Nephron (organoid): ENCODE results near the gene ZNF335.
"Not testable (repeated sequence)": the region's sequence is repeated elsewhere in the genome, so short reads cannot be mapped to it uniquely, and the experiment has no call there.

Experiments
- H3K27ac Mint-ChIP-seq, 3 experiments: 2 replicates each; pipeline ENCODE4 v1.8.0; 2020; ENCODE audit warnings: mixed read lengths in 3 of 3, mild to moderate bottlenecking in 2 of 3, moderate library complexity in 1 of 3
- H3K27me3 Mint-ChIP-seq: 2 replicates; pipeline ENCODE4 v1.8.0; 2021; ENCODE audit warnings: low read depth, mild to moderate bottlenecking, moderate library complexity, mixed read lengths
- H3K36me3 Mint-ChIP-seq: 2 replicates; pipeline ENCODE4 v1.8.0; 2020; ENCODE audit warnings: low read depth, mixed read lengths
- H3K4me1 Mint-ChIP-seq: 2 replicates; pipeline ENCODE4 v1.8.0; 2020; ENCODE audit warnings: mixed read lengths
- H3K4me3 Mint-ChIP-seq, 3 experiments: 2 replicates each; pipeline ENCODE4 v1.8.0; 2020; ENCODE audit warnings: mild to moderate bottlenecking in 3 of 3, mixed read lengths in 3 of 3, moderate library complexity in 2 of 3
- H3K9me3 Mint-ChIP-seq: 2 replicates; pipeline ENCODE4 v1.8.0; 2020; ENCODE audit warnings: mixed read lengths
- TF ChIP-seq, protein P1 (sequence below), 3 experiments: fragments of 200-600 bp; sonication (generic); IDR thresholded peaks; one replicate each; pipeline ENCODE4 v1.5.0; 2021; ENCODE audit warnings: antibody characterized with exemption in 3 of 3; ENCODE audit not compliant: unreplicated experiment in 3 of 3

Gene ZNF335

DNA sequence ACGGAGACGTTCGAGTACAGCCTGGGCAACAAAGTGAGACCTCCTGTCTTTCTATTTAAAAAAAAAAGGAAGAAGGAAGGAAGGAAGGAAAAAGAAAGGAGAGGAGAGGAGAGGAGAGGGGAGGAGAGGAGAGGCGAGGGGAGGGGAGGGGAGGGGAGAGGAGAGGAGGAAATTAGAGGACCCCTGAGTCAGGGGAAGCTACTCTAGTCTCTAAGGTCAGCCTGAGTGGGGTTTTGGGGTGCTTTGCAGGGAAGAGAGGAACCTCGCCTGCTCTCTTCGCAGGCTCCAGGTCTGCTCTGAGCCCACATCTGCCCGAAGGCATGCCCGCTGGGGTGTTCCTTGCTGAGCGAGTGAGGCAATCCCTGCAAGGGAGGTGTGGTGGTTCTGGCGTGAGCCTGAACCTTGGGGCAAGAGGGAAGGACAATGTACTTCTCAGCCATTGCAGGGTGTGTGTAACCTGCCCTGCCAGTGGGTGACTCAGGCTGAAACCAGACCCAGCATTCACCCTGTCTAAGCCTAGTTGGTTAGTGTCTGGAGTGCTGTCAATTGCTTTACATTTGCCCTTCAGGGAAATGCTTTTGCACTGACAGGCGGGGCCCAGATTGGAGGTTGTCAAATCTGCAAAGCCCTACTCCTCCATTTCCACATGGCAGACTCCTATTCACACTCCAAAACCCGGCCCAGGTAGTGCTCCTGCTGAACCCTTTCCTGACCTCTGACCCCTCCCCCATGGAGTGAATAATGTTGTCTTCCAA, 21.4 kb upstream of the ZNF335 start:
- Mint-ChIP-seq H3K27me3 (peaks cover 15% of the 10 kb centered on the region), H3K9me3 (no peaks in the 10 kb centered on the region), H3K4me3 (no peak overlapping the region), H3K4me1 (no peaks in the 10 kb centered on the region), H3K27ac (no peak overlapping the region), H3K36me3 (no peaks in the 10 kb centered on the region)
- TF ChIP-seq, protein P1, sequence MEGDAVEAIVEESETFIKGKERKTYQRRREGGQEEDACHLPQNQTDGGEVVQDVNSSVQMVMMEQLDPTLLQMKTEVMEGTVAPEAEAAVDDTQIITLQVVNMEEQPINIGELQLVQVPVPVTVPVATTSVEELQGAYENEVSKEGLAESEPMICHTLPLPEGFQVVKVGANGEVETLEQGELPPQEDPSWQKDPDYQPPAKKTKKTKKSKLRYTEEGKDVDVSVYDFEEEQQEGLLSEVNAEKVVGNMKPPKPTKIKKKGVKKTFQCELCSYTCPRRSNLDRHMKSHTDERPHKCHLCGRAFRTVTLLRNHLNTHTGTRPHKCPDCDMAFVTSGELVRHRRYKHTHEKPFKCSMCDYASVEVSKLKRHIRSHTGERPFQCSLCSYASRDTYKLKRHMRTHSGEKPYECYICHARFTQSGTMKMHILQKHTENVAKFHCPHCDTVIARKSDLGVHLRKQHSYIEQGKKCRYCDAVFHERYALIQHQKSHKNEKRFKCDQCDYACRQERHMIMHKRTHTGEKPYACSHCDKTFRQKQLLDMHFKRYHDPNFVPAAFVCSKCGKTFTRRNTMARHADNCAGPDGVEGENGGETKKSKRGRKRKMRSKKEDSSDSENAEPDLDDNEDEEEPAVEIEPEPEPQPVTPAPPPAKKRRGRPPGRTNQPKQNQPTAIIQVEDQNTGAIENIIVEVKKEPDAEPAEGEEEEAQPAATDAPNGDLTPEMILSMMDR (IDR thresholded peaks at IDR 0.05; ENCODE audit: unreplicated experiment in 3 of 3), result no peak

DNA sequence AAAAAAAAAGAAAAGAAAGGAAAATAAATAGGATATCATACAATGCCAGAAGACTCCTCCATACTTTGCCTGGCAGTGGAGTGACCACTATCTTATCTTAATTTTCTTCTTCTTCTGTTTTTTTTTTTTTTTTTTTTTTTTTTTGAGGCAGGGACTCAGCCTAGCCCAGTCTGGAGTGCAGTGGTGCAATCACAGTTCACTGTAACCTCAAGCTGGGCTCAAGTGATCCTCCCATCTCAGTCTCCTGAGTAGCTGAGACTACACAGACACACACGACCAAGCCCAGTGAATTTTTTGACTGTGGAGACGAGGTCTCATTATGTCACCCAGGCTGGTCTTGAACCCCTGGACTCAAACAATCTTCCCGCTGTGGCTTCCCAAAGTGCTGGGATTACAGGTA, 19.6 kb upstream of the ZNF335 start:
- no peak overlapping the region for H3K27ac Mint-ChIP-seq
- no peaks in the 10 kb centered on the region for H3K4me1 Mint-ChIP-seq
- peaks cover 17% of the 10 kb centered on the region for H3K27me3 Mint-ChIP-seq
- H3K4me3 Mint-ChIP-seq, result no peak overlapping the region
- TF ChIP-seq, protein P1 (IDR thresholded peaks at IDR 0.05; ENCODE audit: unreplicated experiment in 3 of 3), result no peak
- H3K36me3 Mint-ChIP-seq, result no peaks in the 10 kb centered on the region
- H3K9me3 Mint-ChIP-seq, result no peaks in the 10 kb centered on the region

DNA sequence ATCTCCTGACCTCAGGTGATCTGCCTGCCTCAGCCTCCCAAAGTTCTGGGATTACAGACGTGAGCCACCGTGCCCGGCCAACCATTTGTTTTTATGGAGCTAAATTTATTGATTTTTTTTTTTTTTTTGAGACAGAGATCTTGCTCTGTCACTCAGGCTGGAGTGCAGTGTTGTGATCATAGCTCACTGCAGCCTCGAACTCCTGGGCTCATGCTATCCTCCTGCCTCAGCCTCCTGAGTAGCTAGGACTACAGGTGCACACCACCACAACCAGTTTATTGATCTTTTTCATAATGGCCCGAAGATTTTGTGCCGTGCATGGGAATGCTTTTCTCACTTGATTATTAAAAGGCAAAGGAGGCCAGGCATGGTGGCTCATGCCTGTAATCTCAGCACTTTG, 16.8 kb upstream of the ZNF335 start:
- H3K27me3 Mint-ChIP-seq, result peaks cover 24% of the 10 kb centered on the region
- not testable (repeated sequence) for H3K4me3 Mint-ChIP-seq, H3K4me1 Mint-ChIP-seq, H3K36me3 Mint-ChIP-seq, H3K27ac Mint-ChIP-seq, H3K9me3 Mint-ChIP-seq

DNA sequence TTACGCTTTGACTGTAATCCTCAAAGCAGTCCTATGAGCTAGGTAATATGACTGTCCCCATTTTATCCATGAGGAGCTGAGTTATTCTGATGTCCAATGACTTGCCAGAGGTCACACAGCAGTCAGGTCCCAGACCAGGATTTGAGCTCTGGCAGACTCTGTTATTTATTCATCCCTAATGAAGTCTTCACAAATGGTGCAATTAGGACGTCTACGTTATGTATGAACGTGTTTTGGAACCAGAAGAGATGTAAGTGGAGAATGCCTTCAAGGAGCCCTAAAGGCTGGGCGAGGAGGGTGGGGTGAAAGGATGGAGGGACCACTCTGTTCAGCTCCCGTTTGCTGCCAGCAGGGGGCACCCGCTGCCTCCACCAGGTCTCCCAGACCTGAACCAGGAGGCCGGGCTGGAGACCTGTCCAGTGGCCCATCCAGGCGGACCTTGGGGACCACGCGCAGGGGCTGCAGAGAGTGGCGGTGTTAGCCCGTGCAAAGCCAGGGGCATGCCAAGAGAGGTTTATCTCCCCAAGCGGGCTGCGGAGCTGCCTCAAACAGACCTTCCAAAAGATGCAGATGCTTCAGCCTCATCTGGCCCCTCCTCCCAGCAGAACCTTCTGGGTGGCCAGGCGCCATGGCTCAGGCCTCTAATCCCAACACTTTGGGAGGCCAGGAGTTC, 15.2 kb upstream of the ZNF335 start:
- TF ChIP-seq, protein P1 (IDR thresholded peaks at IDR 0.05; ENCODE audit: unreplicated experiment in 3 of 3), result peak; percentile 70 to 83 (median 77)

DNA sequence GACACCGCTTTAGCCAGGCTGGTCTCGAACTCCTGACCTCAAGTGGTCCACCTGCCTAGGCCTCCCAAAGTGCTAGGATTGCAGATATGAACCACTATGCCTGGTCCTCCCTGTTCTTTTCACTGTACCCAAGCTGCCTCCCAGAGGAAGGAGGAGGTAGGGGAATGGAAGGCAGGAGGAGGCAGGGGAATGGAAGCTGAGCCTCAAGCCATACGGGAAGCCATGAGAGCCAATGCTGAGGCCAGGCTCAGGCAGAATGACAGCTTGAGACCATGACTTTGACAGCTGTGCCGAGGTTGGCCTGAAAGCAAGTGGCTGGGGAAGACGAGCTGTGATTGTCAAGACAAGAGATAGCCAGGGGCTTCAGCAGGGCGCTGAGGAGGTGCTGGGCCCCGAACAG, 13.6 kb upstream of the ZNF335 start:
- Mint-ChIP-seq H3K4me3 (no peak overlapping the region), H3K4me1 (no peaks in the 10 kb centered on the region), H3K27me3 (peaks cover 19% of the 10 kb centered on the region), H3K36me3 (no peaks in the 10 kb centered on the region), H3K9me3 (no peaks in the 10 kb centered on the region), H3K27ac (no peak overlapping the region)
- TF ChIP-seq, protein P1 (IDR thresholded peaks at IDR 0.05; ENCODE audit: unreplicated experiment in 3 of 3), result no peak

More for the DNA sequence above, 15.2 kb upstream of the ZNF335 start:
- Mint-ChIP-seq H3K4me3 (no peak overlapping the region), H3K27ac (no peak overlapping the region), H3K36me3 (no peaks in the 10 kb centered on the region), H3K4me1 (no peaks in the 10 kb centered on the region), H3K9me3 (no peaks in the 10 kb centered on the region), H3K27me3 (peaks cover 19% of the 10 kb centered on the region)

DNA sequence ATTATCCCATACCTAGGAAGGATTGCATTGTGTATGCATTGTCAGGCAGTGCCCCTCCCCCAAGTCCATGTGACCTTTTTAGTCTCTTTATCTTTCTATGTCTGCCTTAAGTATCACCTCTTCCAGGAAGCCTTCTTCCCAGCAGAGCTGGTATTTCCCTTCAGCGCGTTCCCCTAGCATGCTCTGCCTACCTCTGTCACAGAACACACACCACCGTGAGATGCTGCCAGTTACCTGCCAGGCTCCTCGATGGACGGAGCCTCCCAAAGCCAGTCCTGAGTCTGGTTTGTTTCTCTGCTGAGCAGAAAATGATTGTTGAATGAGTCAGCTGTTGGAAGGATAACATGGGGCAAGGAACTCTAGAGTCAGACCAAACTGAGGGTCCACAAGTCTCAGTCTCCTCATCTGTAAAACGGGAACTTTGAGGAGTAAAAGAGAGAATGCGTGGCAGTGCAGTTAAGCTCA, 11.3 kb upstream of the ZNF335 start:
- Mint-ChIP-seq H3K36me3 (no peaks in the 10 kb centered on the region), H3K9me3 (no peaks in the 10 kb centered on the region), H3K27ac (no peak overlapping the region), H3K4me3 (no peak overlapping the region), H3K27me3 (peaks cover 23% of the 10 kb centered on the region), H3K4me1 (no peaks in the 10 kb centered on the region)
- TF ChIP-seq, protein P1 (IDR thresholded peaks at IDR 0.05; ENCODE audit: unreplicated experiment in 3 of 3), result no peak
